ELF-1 (cell line): ENCODE results near the gene XIRP1.

Experiments used
- DNase-seq: peaks from one replicate; pipeline ENCODE4 v3.0.0-alpha.2; 2016; ENCODE audit warnings: low read depth, low spot score

Gene XIRP1

GRCh38 chr3:39168156-39168780 is 24.1 kb downstream of the XIRP1 start:
- no peak for DNase-seq

GRCh38 chr3:39166932-39167532 is 25.4 kb downstream of the XIRP1 start:
- no peak for DNase-seq

GRCh38 chr3:39166134-39166710 is 26.2 kb downstream of the XIRP1 start:
- DNase-seq = peak; percentile 79

GRCh38 chr3:39165518-39165917 is 26.9 kb downstream of the XIRP1 start:
- DNase-seq = no peak

GRCh38 chr3:39164414-39164813 is 28.0 kb downstream of the XIRP1 start:
- no peak for DNase-seq

GRCh38 chr3:39158148-39158715 is 34.2 kb downstream of the XIRP1 start:
- DNase-seq = peak; percentile 71

- DNase-seq = no peak
These were observed 35.0 kb downstream of the XIRP1 start for GRCh38 chr3:39157359-39157758.

- DNase-seq = no peak
These were observed 36.0 kb downstream of the XIRP1 start for GRCh38 chr3:39156421-39156820.

- DNase-seq = peak; percentile 96
These were observed 37.9 kb downstream of the XIRP1 start for GRCh38 chr3:39154280-39155021.

- DNase-seq = no peak
These were observed 38.5 kb downstream of the XIRP1 start for GRCh38 chr3:39153977-39154279.

- DNase-seq = peak; percentile 95
These were observed 41.4 kb downstream of the XIRP1 start for GRCh38 chr3:39150803-39151631.

GRCh38 chr3:39150148-39150802 is 42.1 kb downstream of the XIRP1 start:
- DNase-seq = peak; percentile 35

GRCh38 chr3:39149498-39150147 is 42.8 kb downstream of the XIRP1 start:
- DNase-seq = no peak

- no peak for DNase-seq
These were observed 43.3 kb downstream of the XIRP1 start for GRCh38 chr3:39149059-39149455.

- DNase-seq = peak; percentile 81
These were observed 43.8 kb downstream of the XIRP1 start for GRCh38 chr3:39148435-39149058.

GRCh38 chr3:39147711-39148434 is 44.5 kb downstream of the XIRP1 start:
- peak; percentile 51 for DNase-seq

- peak; percentile 86 for DNase-seq
These were observed 45.5 kb downstream of the XIRP1 start for GRCh38 chr3:39146611-39147591.

GRCh38 chr3:39146083-39146501 is 46.3 kb downstream of the XIRP1 start:
- DNase-seq = no peak
